NCI-H774 (cell line): ENCODE results near the gene PLAGL1.

Source experiments
- DNase-seq: peaks from one replicate; lab custom pipeline; 2025; lab: John Stamatoyannopoulos, UW

Gene PLAGL1

GRCh38 chr6:144008846-144009245 is 787 bp upstream of the PLAGL1 start:
- no peak for DNase-seq

- DNase-seq, result no peak
Observed at GRCh38 chr6:144007478-144008119, 460 bp downstream of the PLAGL1 start.

- DNase-seq, result no peak
Observed at GRCh38 chr6:144006736-144007477, 1.2 kb downstream of the PLAGL1 start.

GRCh38 chr6:143999406-143999805 is 8.7 kb downstream of the PLAGL1 start:
- DNase-seq, result no peak

GRCh38 chr6:143998686-143999085 is 9.4 kb downstream of the PLAGL1 start:
- DNase-seq, result no peak

GRCh38 chr6:143993965-143994646 is 14.0 kb downstream of the PLAGL1 start:
- no peak for DNase-seq

GRCh38 chr6:143992285-143992684 is 15.8 kb downstream of the PLAGL1 start:
- no peak for DNase-seq

- DNase-seq, result no peak
Observed at GRCh38 chr6:143986463-143987065, 21.5 kb downstream of the PLAGL1 start.

GRCh38 chr6:143984666-143985065 is 23.4 kb downstream of the PLAGL1 start:
- DNase-seq, result no peak

- no peak for DNase-seq
Observed at GRCh38 chr6:143982968-143983367, 25.1 kb downstream of the PLAGL1 start.

- DNase-seq, result no peak
Observed at GRCh38 chr6:143980921-143981320, 27.1 kb downstream of the PLAGL1 start.

GRCh38 chr6:143976806-143977349 is 31.2 kb downstream of the PLAGL1 start:
- no peak for DNase-seq

- no peak for DNase-seq
Observed at GRCh38 chr6:143974089-143974488, 34.0 kb downstream of the PLAGL1 start.

- no peak for DNase-seq
Observed at GRCh38 chr6:143973097-143973966, 34.7 kb downstream of the PLAGL1 start.

- DNase-seq, result no peak
Observed at GRCh38 chr6:143971482-143972205, 36.4 kb downstream of the PLAGL1 start.

- no peak for DNase-seq
Observed at GRCh38 chr6:143970456-143971218, 37.4 kb downstream of the PLAGL1 start.

- DNase-seq, result no peak
Observed at GRCh38 chr6:143969077-143969476, 39.0 kb downstream of the PLAGL1 start.

GRCh38 chr6:143967706-143968376 is 40.2 kb downstream of the PLAGL1 start:
- no peak for DNase-seq

GRCh38 chr6:143966312-143966711 is 41.7 kb downstream of the PLAGL1 start:
- no peak for DNase-seq
